ENCODE results near the gene FEM1B.

The FEM1B gene

DNA sequence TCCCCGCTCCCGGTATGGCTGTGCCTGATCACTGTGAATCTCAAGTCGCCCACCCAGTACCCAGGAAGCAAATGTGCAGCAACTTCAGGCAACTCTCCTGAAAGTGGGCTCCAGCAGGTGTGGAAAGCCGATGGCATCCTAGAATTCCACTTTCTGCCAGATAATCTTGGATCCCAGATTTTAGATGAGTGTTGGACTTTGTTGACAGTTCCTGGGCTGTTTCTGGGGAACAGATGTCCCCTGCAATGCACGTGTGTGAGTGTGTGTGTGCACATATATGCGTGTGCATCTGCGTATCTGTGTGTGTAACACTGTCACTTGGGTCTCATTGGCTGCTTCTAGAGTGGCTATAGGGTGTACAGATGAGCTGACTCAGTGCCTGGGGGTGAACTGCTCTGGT lies 59.0 kb downstream of the FEM1B start:
- TF ChIP-seq, protein P1, sequence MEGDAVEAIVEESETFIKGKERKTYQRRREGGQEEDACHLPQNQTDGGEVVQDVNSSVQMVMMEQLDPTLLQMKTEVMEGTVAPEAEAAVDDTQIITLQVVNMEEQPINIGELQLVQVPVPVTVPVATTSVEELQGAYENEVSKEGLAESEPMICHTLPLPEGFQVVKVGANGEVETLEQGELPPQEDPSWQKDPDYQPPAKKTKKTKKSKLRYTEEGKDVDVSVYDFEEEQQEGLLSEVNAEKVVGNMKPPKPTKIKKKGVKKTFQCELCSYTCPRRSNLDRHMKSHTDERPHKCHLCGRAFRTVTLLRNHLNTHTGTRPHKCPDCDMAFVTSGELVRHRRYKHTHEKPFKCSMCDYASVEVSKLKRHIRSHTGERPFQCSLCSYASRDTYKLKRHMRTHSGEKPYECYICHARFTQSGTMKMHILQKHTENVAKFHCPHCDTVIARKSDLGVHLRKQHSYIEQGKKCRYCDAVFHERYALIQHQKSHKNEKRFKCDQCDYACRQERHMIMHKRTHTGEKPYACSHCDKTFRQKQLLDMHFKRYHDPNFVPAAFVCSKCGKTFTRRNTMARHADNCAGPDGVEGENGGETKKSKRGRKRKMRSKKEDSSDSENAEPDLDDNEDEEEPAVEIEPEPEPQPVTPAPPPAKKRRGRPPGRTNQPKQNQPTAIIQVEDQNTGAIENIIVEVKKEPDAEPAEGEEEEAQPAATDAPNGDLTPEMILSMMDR (IDR thresholded peaks at IDR 0.05; ENCODE audit: low read depth, low read length): no peak
- no peak for DNase-seq (ENCODE audit: low read depth in 2 of 2)
- H3K4me3 ChIP-seq (replicated peaks in 1 of 2; ENCODE audit: low read depth in 2 of 2, low read length in 2 of 2): no peak overlapping the region

DNA sequence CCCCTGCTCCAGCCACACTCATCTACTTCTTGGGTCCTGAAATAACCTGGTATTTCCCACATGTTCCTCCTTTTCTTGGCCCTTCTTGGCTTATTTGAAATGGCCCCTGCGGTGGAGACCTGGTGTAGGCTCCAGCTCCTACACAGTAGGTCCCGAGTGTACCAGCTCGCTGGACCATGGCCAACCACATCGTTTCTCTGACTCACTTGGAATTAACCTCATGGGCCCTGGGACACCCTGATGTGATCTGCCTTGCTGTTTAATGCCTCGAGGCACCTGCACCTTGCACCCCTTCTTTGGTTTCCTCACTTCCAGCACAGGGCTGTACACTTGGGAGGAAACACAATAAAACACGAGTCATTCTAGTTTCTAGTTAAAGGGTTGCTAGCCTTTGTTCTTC lies 60.3 kb downstream of the FEM1B start:
- TF ChIP-seq, protein P1 (IDR thresholded peaks at IDR 0.05; ENCODE audit: low read depth, low read length): no peak

DNA sequence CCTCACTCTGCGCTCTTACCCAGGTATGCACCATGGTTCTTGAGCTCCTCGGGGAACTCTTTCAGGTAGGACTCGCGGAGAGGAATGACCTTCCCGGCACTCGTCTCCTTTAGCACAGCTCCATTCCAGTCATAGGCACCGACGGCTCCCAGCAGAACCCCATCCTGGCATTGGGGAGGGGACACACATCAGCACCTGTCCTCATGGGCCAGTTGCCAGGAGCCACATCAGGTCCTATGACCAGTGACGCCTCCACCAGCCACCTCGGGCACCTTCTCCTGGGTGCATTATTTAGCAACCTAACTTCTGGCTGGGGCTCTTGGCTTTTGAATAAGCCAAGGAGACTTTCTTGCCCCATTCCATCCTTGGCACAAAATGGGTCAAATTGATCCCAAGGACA lies 61.9 kb downstream of the FEM1B start:
- no peak overlapping the region for H3K4me3 ChIP-seq (replicated peaks in 1 of 2; ENCODE audit: low read depth in 2 of 2, low read length in 2 of 2)
- TF ChIP-seq, protein P1 (IDR thresholded peaks at IDR 0.05; ENCODE audit: low read depth, low read length): no peak
- no peak for DNase-seq (ENCODE audit: low read depth in 2 of 2)

More for the DNA sequence above, 60.3 kb downstream of the FEM1B start:
- no peak overlapping the region for H3K4me3 ChIP-seq (replicated peaks in 1 of 2; ENCODE audit: low read depth in 2 of 2, low read length in 2 of 2)
- DNase-seq (ENCODE audit: low read depth in 2 of 2): peak in 1 of 2 donors; percentile 38

DNA sequence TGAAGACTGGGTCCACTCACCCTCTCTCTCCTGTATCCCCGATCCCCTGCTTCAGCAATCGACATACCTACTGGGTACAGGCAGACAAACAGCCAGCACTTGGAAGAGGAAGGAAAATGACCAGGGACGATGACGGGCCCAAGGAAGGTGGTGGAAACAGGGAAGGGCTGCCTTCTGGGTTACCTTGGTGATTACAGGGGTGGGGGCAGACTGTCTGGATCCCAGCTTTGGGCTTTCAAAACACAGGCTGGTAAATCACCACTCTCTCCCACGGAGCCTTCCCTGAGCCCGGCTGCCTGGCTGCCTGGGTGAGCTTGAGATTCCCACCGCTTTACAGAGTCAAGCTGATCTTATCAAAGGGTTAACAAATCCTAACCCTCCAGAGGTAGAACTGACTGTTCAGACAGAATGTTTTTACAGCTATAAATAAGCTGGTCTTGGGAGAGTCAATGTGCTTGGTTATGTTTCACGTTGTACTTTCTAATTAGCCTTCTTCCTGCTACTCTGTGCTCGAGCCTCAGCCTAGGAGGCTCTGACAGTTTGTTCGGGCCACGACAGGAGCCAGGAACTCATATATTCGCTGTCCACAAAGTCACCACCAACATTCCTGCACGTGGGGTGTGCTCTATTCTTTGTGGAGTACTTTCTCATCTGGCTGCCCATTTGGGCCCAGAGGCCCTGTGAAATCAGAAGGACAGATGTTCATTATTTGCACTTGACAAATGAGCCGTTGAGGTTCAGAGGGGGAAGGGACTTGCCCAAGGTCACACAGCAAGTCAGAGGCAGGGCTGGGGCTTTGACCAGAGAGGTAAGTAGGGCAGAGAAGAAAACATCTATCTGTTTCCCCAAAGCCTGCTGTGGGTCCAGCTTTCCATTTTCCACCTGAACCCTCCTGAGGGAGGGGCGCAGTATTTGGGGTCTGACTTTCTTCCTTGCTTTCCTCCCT lies 63.5 kb downstream of the FEM1B start:
- peak in 1 of 2 donors; percentile 52 for DNase-seq (ENCODE audit: low read depth in 2 of 2)
- H3K4me3 ChIP-seq (replicated peaks in 1 of 2; ENCODE audit: low read depth in 2 of 2, low read length in 2 of 2): no peak overlapping the region
- TF ChIP-seq, protein P1 (IDR thresholded peaks at IDR 0.05; ENCODE audit: low read depth, low read length): no peak

DNA sequence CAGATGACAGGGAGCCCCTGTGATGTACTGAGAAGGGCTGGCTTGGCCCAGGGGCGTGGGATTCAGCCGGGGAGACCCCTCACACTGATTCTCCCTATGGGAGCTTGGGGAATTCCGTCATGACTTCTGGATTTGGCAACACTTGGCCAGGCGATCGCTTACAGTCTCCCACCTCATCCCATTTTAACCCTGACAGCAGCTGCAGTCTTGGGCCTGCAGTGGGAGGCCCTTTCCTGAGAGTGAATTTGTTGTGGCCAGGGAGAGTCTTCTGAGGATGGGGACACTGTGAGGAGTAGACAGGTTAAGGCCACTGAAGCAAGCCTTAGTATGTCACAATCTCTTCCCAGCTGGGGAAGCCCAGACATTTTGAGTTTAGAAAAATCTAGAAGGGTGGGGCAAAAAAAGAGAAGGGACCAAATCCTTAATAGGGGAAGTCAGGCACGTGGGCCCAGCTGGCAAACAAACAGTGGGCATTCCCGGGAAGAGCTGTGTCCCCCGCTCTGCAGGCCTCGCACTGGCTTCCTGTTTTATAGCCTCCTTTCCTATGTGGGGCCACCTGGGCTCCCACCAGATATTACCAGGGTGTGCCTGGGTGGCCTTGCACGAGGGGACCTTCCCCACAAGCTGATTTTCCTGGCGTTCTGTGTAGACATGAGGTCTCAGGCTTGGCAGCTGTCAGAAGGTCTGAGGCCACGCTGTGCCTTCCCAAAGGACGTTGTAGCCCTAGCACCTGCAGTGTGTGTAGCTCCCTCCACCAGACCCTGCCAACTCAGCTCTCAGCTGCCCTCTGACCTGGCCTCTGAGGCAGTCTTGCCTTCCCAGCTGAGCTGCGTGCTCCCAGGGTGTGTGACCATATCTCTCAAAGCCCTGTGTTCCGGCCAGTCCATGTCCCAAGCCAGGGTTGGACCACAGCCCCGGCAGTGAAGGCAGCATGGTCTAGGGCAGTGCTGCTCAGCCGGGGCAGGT lies 64.5 kb downstream of the FEM1B start:
- DNase-seq (ENCODE audit: low read depth in 2 of 2): peak in 1 of 2 donors; percentile 38
- no peak overlapping the region for H3K4me3 ChIP-seq (replicated peaks in 1 of 2; ENCODE audit: low read depth in 2 of 2, low read length in 2 of 2)
- TF ChIP-seq, protein P1 (IDR thresholded peaks at IDR 0.05; ENCODE audit: low read depth, low read length): no peak

DNA sequence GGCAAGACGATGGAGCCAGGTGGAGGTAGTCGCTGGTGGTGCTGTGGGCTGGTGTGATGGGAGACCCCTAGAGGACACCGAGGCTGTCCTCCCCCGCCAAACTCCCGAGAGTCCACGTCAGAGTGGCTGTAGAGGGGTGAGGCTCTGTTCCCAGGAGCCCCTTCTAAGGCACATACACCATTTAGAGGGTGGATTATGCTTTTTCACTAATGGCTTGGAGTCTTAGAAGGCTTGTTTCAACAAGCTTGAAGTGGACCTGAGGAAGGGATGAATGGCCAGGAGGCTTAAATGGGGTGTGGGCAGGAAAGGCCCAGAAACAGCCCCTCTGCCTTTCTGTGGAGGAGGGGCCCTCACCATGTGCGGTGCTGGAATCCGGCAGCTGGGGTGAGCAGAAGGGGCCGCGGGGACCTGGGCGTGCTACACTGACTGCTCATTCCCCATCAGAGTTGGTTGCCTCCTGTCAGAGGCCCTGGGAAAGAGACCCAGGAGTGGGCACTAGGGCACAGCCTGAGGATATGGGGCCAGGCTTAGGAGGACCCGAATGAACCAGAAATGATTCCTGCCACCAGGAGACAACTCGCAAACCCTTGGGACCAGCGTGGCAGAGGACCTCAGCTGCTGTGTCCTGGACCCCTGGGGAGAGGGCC lies 66.2 kb downstream of the FEM1B start:
- no peak for DNase-seq (ENCODE audit: low read depth in 2 of 2)
- H3K4me3 ChIP-seq (replicated peaks in 1 of 2; ENCODE audit: low read depth in 2 of 2, low read length in 2 of 2): no peak overlapping the region
- TF ChIP-seq, protein P1 (IDR thresholded peaks at IDR 0.05; ENCODE audit: low read depth, low read length): no peak
